ENCODE data around the gene RAPGEF3. TPM values are rescaled to one million over a fixed set of nuclear protein-coding genes. Genes with fewer than 3 reads are reported as not detected.

Gene RAPGEF3
- total RNA-seq, 1 donor from 2014 or later, result 0.58 TPM

- Histone ChIP-seq H3K4me3 (no peak overlapping the region), H2AFZ (replicated peaks) (no peak overlapping the region), H3K79me2 (ENCODE audit: low read depth) (no peaks in the 10 kb centered on the region), H3K36me3 (no peaks in the 10 kb centered on the region), H3K4me2 (peak overlapping the region; percentile 12), H3K27ac (no peak overlapping the region), H3K4me1 (peaks cover 4% of the 10 kb centered on the region), H3K9me3 (ENCODE audit: low read depth) (no peaks in the 10 kb centered on the region), H3K9ac (no peak overlapping the region), H3F3A (ENCODE audit: low read depth) (peaks cover 5% of the 10 kb centered on the region), H3K27me3 (peaks cover 6% of the 10 kb centered on the region), H4K20me1 (ENCODE audit: low read depth) (no peaks in the 10 kb centered on the region)
- no peak for TF ChIP-seq EZH2phosphoT487 (IDR thresholded peaks at IDR 0.05)
- TF ChIP-seq, protein P1, sequence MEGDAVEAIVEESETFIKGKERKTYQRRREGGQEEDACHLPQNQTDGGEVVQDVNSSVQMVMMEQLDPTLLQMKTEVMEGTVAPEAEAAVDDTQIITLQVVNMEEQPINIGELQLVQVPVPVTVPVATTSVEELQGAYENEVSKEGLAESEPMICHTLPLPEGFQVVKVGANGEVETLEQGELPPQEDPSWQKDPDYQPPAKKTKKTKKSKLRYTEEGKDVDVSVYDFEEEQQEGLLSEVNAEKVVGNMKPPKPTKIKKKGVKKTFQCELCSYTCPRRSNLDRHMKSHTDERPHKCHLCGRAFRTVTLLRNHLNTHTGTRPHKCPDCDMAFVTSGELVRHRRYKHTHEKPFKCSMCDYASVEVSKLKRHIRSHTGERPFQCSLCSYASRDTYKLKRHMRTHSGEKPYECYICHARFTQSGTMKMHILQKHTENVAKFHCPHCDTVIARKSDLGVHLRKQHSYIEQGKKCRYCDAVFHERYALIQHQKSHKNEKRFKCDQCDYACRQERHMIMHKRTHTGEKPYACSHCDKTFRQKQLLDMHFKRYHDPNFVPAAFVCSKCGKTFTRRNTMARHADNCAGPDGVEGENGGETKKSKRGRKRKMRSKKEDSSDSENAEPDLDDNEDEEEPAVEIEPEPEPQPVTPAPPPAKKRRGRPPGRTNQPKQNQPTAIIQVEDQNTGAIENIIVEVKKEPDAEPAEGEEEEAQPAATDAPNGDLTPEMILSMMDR (IDR thresholded peaks at IDR 0.05), result peak; percentile 86
- no peak for TF ChIP-seq EZH2 (IDR thresholded peaks at IDR 0.05)
- DNase-seq (ENCODE audit: low spot score), result peak; percentile 87
- Mint-ChIP-seq H3K4me3 (no peak overlapping the region), H3K36me3 (no peaks in the 10 kb centered on the region), H3K27ac (peak overlapping the region; percentile 94), H3K9me3 (no peaks in the 10 kb centered on the region), H3K4me1 (peaks cover 18% of the 10 kb centered on the region), H3K27me3 (ENCODE audit: insufficient read depth, low read depth) (no peaks in the 10 kb centered on the region)
Observed at GRCh38 chr12:47717443-47718193, 41.1 kb downstream of the RAPGEF3 start.

- Histone ChIP-seq H3K27ac (no peak overlapping the region), H3K4me2 (no peak overlapping the region), H3K27me3 (peaks cover 6% of the 10 kb centered on the region), H3K9ac (no peak overlapping the region), H3F3A (ENCODE audit: low read depth) (peaks cover 5% of the 10 kb centered on the region), H3K9me3 (ENCODE audit: low read depth) (no peaks in the 10 kb centered on the region), H3K79me2 (ENCODE audit: low read depth) (no peaks in the 10 kb centered on the region), H3K4me1 (peaks cover 4% of the 10 kb centered on the region), H4K20me1 (ENCODE audit: low read depth) (no peaks in the 10 kb centered on the region), H3K36me3 (no peaks in the 10 kb centered on the region), H2AFZ (replicated peaks) (no peak overlapping the region), H3K4me3 (no peak overlapping the region)
- H3K4me3 Mint-ChIP-seq, result peak overlapping the region; percentile 31
- no peak for DNase-seq (ENCODE audit: low spot score)
- H3K27me3 Mint-ChIP-seq (ENCODE audit: insufficient read depth, low read depth), result no peaks in the 10 kb centered on the region
- no peaks in the 10 kb centered on the region for H3K36me3 Mint-ChIP-seq
- peaks cover 18% of the 10 kb centered on the region for H3K4me1 Mint-ChIP-seq
- TF ChIP-seq EZH2phosphoT487 (IDR thresholded peaks at IDR 0.05) (no peak), EZH2 (IDR thresholded peaks at IDR 0.05) (no peak)
- H3K27ac Mint-ChIP-seq, result no peak overlapping the region
- no peaks in the 10 kb centered on the region for H3K9me3 Mint-ChIP-seq
Observed at GRCh38 chr12:47717046-47717442, 41.6 kb downstream of the RAPGEF3 start.

DNA sequence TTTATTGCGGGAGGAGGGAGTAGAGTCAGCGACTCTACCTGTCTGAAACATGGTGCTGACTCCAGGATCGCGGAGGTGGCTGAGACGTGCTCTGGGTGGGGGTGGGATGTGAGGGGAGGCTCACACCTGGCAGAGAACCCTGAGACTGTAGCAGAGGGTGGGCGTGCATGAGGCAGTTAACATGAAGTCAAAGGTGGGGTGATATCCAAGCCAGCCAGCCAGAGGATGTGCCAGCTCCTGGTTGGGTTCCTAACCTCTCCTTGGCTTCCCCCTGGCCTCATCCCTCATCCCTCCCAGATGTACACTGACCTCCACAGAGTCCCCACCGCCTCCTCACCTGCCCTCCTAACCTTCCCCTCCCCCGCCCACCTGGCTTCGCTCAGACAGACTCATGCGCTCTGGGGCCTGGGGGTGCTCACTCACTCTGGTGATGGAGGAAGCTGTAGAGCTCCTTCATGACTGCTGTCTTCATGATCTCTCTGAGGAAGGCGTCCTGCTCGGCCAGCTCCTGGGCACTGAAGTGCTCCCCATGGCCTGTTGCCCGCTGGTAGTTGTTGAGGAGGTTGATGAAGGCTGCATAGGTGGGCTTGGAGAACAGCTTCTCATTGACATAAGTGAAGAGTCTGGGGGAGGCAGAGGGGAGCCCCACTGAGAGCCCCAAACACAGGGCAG, 42.7 kb downstream of the RAPGEF3 start:
- DNase-seq (ENCODE audit: low spot score), result no peak

More for the DNA sequence above, 42.7 kb downstream of the RAPGEF3 start:
- H3K9me3 Mint-ChIP-seq, result no peaks in the 10 kb centered on the region
- no peaks in the 10 kb centered on the region for H3K36me3 Mint-ChIP-seq
- TF ChIP-seq EZH2phosphoT487 (IDR thresholded peaks at IDR 0.05) (no peak), EZH2 (IDR thresholded peaks at IDR 0.05) (no peak)
- TF ChIP-seq, protein P1 (IDR thresholded peaks at IDR 0.05), result no peak
- H3F3A ChIP-seq (ENCODE audit: low read depth), result peaks cover 5% of the 10 kb centered on the region
- H3K4me3 ChIP-seq, result no peak overlapping the region
- H3K27ac Mint-ChIP-seq, result no peak overlapping the region
- H3K27me3 Mint-ChIP-seq (ENCODE audit: insufficient read depth, low read depth), result no peaks in the 10 kb centered on the region
- H3K79me2 ChIP-seq (ENCODE audit: low read depth), result no peaks in the 10 kb centered on the region
- H3K4me3 Mint-ChIP-seq, result no peak overlapping the region
- peaks cover 6% of the 10 kb centered on the region for H3K27me3 ChIP-seq
- H3K4me1 Mint-ChIP-seq, result peaks cover 18% of the 10 kb centered on the region
- no peaks in the 10 kb centered on the region for H3K9me3 ChIP-seq (ENCODE audit: low read depth)
- no peak overlapping the region for H2AFZ ChIP-seq (replicated peaks)
- H3K9ac ChIP-seq, result no peak overlapping the region
- H3K4me2 ChIP-seq, result no peak overlapping the region
- no peak overlapping the region for H3K27ac ChIP-seq
- peaks cover 4% of the 10 kb centered on the region for H3K4me1 ChIP-seq
- H3K36me3 ChIP-seq, result no peaks in the 10 kb centered on the region
- no peaks in the 10 kb centered on the region for H4K20me1 ChIP-seq (ENCODE audit: low read depth)
